WERI-Rb-1 (cell line): ENCODE data around the gene MUC4.
"Not testable (repeated sequence)": the region's sequence is repeated elsewhere in the genome, so short reads cannot be mapped to it uniquely, and the experiment has no call there.

Experiments used
- DNase-seq: peaks from one replicate; pipeline ENCODE4 v3.0.0-alpha.2; 2020
- H3K27ac ChIP-seq: fragments of 250-450 bp; sonication (Bioruptor Pico); 2 replicates; pipeline ENCODE4 v1.5.1; 2020; ENCODE audit warnings: mild to moderate bottlenecking, moderate library complexity
- H3K27me3 ChIP-seq: fragments of 250-450 bp; sonication (Bioruptor Pico); 2 replicates; pipeline ENCODE4 v1.5.1; 2021; ENCODE audit warnings: mild to moderate bottlenecking, low read depth, moderate library complexity; ENCODE audit not compliant: insufficient read depth, severe bottlenecking
- H3K36me3 ChIP-seq: fragments of 250-450 bp; sonication (Bioruptor Pico); 2 replicates; pipeline ENCODE4 v1.5.1; 2020; ENCODE audit warnings: mild to moderate bottlenecking, moderate library complexity
- H3K4me3 ChIP-seq: 2 replicates; pipeline ENCODE4 v1.5.1; 2011; ENCODE audit warnings: low read depth, mild to moderate bottlenecking, control low read depth, low read length
- H3K9me3 ChIP-seq: fragments of 250-450 bp; sonication (Bioruptor Pico); 2 replicates; pipeline ENCODE4 v1.5.1; 2021; ENCODE audit warnings: mild to moderate bottlenecking, moderate library complexity; ENCODE audit not compliant: severe bottlenecking
- CTCF ChIP-seq: IDR thresholded peaks from 2 replicates; pipeline ENCODE4 v1.5.1; 2011; ENCODE audit warnings: low read depth, mild to moderate bottlenecking, control low read depth, inconsistent platforms, low read length

MUC4 gene

GRCh38 chr3:195822131-195822696, 10.5 kb upstream of the MUC4 start:
- Histone ChIP-seq H3K36me3 (no peaks in the 10 kb centered on the region), H3K27ac (no peak overlapping the region), H3K4me3 (no peak overlapping the region), H3K27me3 (no peaks in the 10 kb centered on the region), H3K9me3 (no peaks in the 10 kb centered on the region)
- DNase-seq, result no peak
- TF ChIP-seq CTCF, result no peak

GRCh38 chr3:195821403-195822130, 9.8 kb upstream of the MUC4 start:
- no peak for DNase-seq
- Histone ChIP-seq H3K4me3 (no peak overlapping the region), H3K36me3 (no peaks in the 10 kb centered on the region), H3K9me3 (no peaks in the 10 kb centered on the region), H3K27me3 (no peaks in the 10 kb centered on the region), H3K27ac (no peak overlapping the region)
- no peak for TF ChIP-seq CTCF

GRCh38 chr3:195820901-195821300, 9.2 kb upstream of the MUC4 start:
- no peak for TF ChIP-seq CTCF
- H3K36me3 ChIP-seq, result no peaks in the 10 kb centered on the region
- no peak for DNase-seq
- H3K27me3 ChIP-seq, result no peaks in the 10 kb centered on the region
- no peak overlapping the region for H3K27ac ChIP-seq
- no peak overlapping the region for H3K4me3 ChIP-seq
- no peaks in the 10 kb centered on the region for H3K9me3 ChIP-seq

- H3K9me3 ChIP-seq, result no peaks in the 10 kb centered on the region
- H3K27ac ChIP-seq, result no peak overlapping the region
- no peaks in the 10 kb centered on the region for H3K36me3 ChIP-seq
- no peak for DNase-seq
- H3K4me3 ChIP-seq, result no peak overlapping the region
- no peak for TF ChIP-seq CTCF
- H3K27me3 ChIP-seq, result no peaks in the 10 kb centered on the region
Observed at GRCh38 chr3:195820186-195820585, 8.5 kb upstream of the MUC4 start.

- Histone ChIP-seq H3K9me3 (no peaks in the 10 kb centered on the region), H3K27me3 (no peaks in the 10 kb centered on the region), H3K27ac (no peak overlapping the region), H3K4me3 (no peak overlapping the region), H3K36me3 (no peaks in the 10 kb centered on the region)
- TF ChIP-seq CTCF, result no peak
- no peak for DNase-seq
Observed at GRCh38 chr3:195818301-195818700, 6.6 kb upstream of the MUC4 start.

GRCh38 chr3:195817578-195818135, 5.9 kb upstream of the MUC4 start:
- no peaks in the 10 kb centered on the region for H3K27me3 ChIP-seq
- TF ChIP-seq CTCF, result no peak
- H3K4me3 ChIP-seq, result no peak overlapping the region
- H3K9me3 ChIP-seq, result no peaks in the 10 kb centered on the region
- DNase-seq, result no peak
- H3K36me3 ChIP-seq, result no peaks in the 10 kb centered on the region
- H3K27ac ChIP-seq, result no peak overlapping the region

- not testable (repeated sequence) for H3K9me3 ChIP-seq, H3K27ac ChIP-seq, DNase-seq, H3K36me3 ChIP-seq, H3K4me3 ChIP-seq, H3K27me3 ChIP-seq
Observed at GRCh38 chr3:195816276-195816913, 4.7 kb upstream of the MUC4 start.
